ENCODE measurements around the gene TPM2. TPM values are rescaled to one million over a fixed set of nuclear protein-coding genes. Genes with fewer than 3 reads are reported as not detected.

The TPM2 gene
- total RNA-seq, 1 donor from 2014 or later = 110 TPM

DNA sequence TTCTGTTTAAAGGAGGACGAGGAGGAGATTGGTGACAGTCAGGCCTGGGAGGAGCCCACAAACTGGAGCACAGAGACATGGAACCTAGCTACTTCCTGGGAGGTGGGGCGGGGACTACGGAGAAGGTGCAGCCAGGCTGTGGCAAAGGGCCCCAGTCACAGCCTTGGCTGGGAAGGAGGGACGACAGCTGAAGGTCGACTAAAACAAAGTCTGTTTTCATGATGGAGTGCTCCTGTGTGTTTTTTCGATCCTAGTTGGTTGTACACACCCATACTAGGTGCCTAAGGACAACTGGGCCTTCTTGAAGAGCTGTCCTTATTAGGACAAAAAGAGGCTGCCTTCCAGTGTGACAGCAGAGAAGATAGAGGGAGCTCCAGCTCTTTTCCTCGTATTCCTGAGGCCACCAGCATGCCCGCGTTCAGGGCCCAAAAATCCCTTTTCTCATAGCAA lies 28.7 kb downstream of the TPM2 start:
- H3K27me3 ChIP-seq (ENCODE audit: low read depth) = no peaks in the 10 kb centered on the region
- intact Hi-C loops (cut with DNase I) = no loop called here
- DNase-seq (no peak), ATAC-seq (no peak)
- H3K4me3 ChIP-seq = no peak overlapping the region
- peaks cover 21% of the 10 kb centered on the region for H3K36me3 ChIP-seq
- peak overlapping the region; percentile 42 for H3K27ac ChIP-seq
- H3K4me1 ChIP-seq = peaks cover 46% of the 10 kb centered on the region
- H3K9me3 ChIP-seq = no peaks in the 10 kb centered on the region
- TF ChIP-seq, protein P1, sequence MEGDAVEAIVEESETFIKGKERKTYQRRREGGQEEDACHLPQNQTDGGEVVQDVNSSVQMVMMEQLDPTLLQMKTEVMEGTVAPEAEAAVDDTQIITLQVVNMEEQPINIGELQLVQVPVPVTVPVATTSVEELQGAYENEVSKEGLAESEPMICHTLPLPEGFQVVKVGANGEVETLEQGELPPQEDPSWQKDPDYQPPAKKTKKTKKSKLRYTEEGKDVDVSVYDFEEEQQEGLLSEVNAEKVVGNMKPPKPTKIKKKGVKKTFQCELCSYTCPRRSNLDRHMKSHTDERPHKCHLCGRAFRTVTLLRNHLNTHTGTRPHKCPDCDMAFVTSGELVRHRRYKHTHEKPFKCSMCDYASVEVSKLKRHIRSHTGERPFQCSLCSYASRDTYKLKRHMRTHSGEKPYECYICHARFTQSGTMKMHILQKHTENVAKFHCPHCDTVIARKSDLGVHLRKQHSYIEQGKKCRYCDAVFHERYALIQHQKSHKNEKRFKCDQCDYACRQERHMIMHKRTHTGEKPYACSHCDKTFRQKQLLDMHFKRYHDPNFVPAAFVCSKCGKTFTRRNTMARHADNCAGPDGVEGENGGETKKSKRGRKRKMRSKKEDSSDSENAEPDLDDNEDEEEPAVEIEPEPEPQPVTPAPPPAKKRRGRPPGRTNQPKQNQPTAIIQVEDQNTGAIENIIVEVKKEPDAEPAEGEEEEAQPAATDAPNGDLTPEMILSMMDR (IDR thresholded peaks at IDR 0.05) = peak; percentile 31

DNA sequence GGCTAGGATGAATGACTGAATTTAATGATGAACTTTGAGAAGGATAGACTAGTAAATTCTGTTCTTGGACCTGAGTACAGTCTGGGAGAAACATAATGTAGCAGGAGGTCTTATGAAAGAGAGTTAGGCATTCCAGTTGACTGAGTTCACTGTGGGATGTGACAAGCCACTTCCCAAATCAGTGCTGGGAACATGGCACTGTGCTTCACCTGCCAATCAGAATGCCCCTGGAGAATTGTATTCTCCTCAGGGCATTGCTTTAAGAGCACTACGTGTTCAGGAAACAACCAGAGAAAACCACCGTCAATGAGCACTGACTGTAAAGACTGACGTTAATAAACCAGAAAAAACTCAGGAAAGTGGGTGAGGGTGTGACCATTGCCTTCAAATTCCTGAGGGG lies 30.4 kb downstream of the TPM2 start:
- H3K36me3 ChIP-seq = peaks cover 21% of the 10 kb centered on the region
- H3K4me3 ChIP-seq = peak overlapping the region; percentile 85
- TF ChIP-seq, protein P1 (IDR thresholded peaks at IDR 0.05) = no peak
- no peaks in the 10 kb centered on the region for H3K9me3 ChIP-seq
- H3K4me1 ChIP-seq = peaks cover 34% of the 10 kb centered on the region
- intact Hi-C loops (cut with DNase I) = no loop called here
- peak overlapping the region; percentile 97 for H3K27ac ChIP-seq
- DNase-seq = no peak
- ATAC-seq = no peak
- H3K27me3 ChIP-seq (ENCODE audit: low read depth) = no peaks in the 10 kb centered on the region

DNA sequence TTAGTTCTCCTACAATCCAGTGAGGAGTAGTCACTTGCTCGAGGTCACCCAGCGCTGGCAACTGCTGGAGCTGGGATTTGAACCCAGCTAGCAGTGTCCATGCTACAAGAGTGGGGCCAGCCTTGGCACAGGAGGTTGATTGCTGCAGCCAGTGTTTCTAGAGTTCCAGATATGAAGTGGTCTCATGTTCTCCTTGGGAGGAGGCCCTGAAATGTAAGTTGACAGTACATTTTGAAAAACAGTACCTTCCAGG lies 30.8 kb downstream of the TPM2 start:
- peaks cover 21% of the 10 kb centered on the region for H3K36me3 ChIP-seq
- H3K27ac ChIP-seq = peak overlapping the region; percentile 97
- H3K4me3 ChIP-seq = peak overlapping the region; percentile 85
- peak in 1 of 2 donors; percentile 2 for ATAC-seq
- DNase-seq = no peak
- intact Hi-C loops (cut with DNase I) = no loop called here
- TF ChIP-seq, protein P1 (IDR thresholded peaks at IDR 0.05) = no peak
- no peaks in the 10 kb centered on the region for H3K9me3 ChIP-seq
- no peaks in the 10 kb centered on the region for H3K27me3 ChIP-seq (ENCODE audit: low read depth)
- H3K4me1 ChIP-seq = peaks cover 34% of the 10 kb centered on the region

DNA sequence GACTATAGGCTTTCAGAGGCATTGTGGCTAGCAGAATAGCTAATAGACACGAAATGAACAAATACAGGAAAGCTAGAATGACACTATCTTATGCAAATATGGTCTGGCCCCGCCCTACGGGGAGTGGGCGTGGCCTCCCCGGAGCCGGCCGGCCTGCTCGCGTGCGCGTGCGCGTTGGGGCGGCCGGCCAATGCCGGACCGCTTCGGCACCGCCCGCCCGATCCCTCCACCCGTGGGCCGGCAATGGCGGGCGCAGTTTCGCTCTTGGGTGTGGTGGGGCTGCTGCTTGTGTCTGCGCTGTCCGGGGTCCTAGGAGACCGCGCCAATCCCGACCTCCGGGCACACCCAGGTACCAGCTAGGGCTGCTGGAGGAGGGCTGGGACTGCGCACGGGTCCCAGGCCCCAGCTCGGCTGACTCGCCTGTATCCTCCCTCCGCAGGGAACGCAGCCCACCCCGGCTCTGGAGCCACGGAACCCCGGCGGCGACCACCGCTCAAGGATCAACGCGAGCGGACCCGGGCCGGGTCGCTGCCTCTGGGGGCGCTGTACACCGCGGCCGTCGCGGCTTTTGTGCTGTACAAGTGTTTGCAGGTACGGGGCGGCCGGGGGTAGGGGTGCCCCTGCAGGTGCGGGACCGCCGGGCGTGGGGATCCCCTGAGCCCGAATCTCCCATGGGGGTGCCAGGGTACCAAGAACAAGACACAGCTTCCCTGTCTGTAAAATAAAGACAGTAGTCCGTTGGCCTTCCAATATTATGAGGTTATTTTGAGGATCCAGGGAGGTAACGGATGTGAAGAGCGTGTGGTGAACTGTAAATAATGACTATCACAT lies 31.4 kb downstream of the TPM2 start, which contains the start of gene CCDC107:
Gene CCDC107, plus strand, starts transcription at position 156 of the 831 bp plus-strand sequence. Its CDS starts 88 bp downstream, at position 244.
- Histone ChIP-seq H3K27me3 (ENCODE audit: low read depth) (no peaks in the 10 kb centered on the region), H3K4me1 (peaks cover 35% of the 10 kb centered on the region), H3K9me3 (no peaks in the 10 kb centered on the region), H3K4me3 (peak within 1 kb of the TSS; percentile 85), H3K27ac (peak within 1 kb of the TSS; percentile 97), H3K36me3 (peaks cover 21% of the 10 kb centered on the region)
- intact Hi-C loops (cut with DNase I) = no loop called here
- DNase-seq = peak; percentile 88
- peak; percentile 91 to 95 for ATAC-seq
- TF ChIP-seq, protein P1 (IDR thresholded peaks at IDR 0.05) = peak; percentile 73

DNA sequence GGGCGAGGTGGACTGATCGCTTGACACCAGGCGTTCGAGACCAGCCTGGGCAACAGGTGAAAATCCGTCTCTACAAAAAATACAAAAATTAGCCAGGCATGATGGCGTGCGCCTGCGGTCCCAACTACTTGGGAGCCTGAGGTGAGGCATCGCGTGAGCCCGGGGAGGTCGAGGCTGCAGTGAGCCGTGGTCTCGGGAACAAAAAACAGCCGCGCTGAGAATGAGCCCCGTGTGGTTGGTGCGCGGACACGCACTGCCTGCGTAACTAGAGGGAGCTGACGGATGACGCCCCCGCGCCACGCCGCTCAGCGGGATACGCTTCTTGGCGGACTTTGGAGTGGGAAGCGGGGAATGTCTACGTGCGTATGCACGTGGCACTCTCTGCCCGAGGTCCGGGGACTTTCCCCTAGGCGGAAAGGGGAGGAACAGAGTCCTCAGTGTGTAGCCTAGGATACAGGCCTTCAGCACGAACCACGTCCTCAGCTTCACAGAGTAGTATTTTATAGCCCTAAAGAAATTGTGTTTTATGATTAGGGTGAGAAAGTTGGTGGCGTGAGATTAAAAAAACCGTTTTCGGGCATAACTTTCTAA lies 32.1 kb downstream of the TPM2 start, which contains the start of gene RMRP:
Gene RMRP, minus strand, starts transcription at position 474 of the 591 bp plus-strand sequence.
- intact Hi-C loops (cut with DNase I) = no loop called here
- H3K4me3 ChIP-seq = peak within 1 kb of the TSS; percentile 85
- H3K9me3 ChIP-seq = no peaks in the 10 kb centered on the region
- TF ChIP-seq, protein P1 (IDR thresholded peaks at IDR 0.05) = peak; percentile 53
- H3K4me1 ChIP-seq = peaks cover 41% of the 10 kb centered on the region
- ATAC-seq (peak; percentile 97), DNase-seq (peak; percentile 98)
- peak within 1 kb of the TSS; percentile 97 for H3K27ac ChIP-seq
- H3K27me3 ChIP-seq (ENCODE audit: low read depth) = no peaks in the 10 kb centered on the region
- H3K36me3 ChIP-seq = peaks cover 21% of the 10 kb centered on the region
